ENCODE measurements around the gene PPIL6.
A peak's percentile ranks its signal among the peaks of the same experiment; 100 is the strongest.
"Not testable (repeated sequence)": the region's sequence is repeated elsewhere in the genome, so short reads cannot be mapped to it uniquely, and the experiment has no call there.

PPIL6 gene

DNA sequence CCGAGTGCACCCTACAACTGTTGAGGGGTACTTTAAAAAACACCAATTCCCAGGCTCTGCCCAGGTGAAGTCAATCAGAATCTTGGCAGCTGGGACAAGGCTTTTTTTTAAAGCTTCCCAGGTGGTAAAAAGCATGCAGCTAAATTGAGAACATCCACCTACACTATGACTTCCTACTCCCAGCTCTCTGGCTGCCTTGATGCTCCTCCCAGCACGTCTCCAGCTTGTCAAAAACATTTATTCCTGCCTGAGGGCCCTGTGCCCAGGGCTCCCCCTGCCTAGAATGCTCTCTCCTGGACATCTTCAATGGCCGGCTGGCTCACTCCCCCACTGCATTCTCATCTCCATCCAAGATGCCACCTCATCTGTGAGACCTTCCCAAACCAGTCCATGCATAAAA is 32.7 kb upstream of the PPIL6 start:
- peaks cover 83% of the 10 kb centered on the region for H3K36me3 Mint-ChIP-seq
- ATAC-seq, result no peak
- H3K27me3 Mint-ChIP-seq, result no peaks in the 10 kb centered on the region
- H3K9me3 Mint-ChIP-seq, result no peaks in the 10 kb centered on the region
- H3K4me3 Mint-ChIP-seq, result peak overlapping the region; percentile 49
- H3K27ac Mint-ChIP-seq, result peak overlapping the region; percentile 48
- H3K4me1 Mint-ChIP-seq, result peaks cover 62% of the 10 kb centered on the region

GRCh38 chr6:109472132-109472995 is 31.9 kb upstream of the PPIL6 start:
- Mint-ChIP-seq H3K4me1 (peaks cover 63% of the 10 kb centered on the region), H3K27ac (peak overlapping the region; percentile 48), H3K9me3 (no peaks in the 10 kb centered on the region), H3K27me3 (no peaks in the 10 kb centered on the region), H3K36me3 (peaks cover 85% of the 10 kb centered on the region), H3K4me3 (peak overlapping the region; percentile 49)
- ATAC-seq, result peak; percentile 92

DNA sequence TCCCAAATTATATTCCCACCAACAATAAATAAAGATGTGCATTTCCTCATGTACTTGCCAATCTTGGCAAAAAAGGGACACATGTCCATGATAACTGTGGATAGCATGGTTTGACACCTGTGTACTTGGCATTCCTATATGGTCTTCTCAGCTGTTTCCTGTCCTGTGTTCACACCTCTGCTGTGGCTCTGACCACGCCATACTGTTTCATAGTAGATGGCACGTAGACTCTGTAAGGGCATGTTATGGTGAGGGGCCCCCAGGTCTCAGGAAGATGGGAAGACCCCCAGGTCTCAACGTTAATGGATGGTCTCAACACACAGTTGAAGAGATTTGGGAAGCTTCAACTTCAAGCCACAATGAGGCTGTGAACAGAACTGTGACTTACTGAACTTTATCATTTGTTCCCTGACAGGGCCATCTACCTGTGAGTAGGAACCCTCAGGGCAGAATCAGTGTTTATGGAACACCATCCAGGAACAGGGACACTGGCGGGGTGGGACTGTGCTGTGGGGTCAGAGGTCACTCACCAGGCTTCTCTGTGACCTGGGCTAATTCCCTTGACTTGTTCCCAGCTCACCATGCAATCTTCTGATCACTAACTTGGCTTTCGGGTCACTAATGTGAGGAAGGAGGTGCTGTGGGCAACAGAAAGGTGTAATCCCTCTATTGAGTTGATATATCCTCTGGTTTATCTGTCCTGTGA is 30.8 kb upstream of the PPIL6 start:
- Mint-ChIP-seq H3K9me3 (no peaks in the 10 kb centered on the region), H3K36me3 (peaks cover 92% of the 10 kb centered on the region), H3K4me1 (peaks cover 64% of the 10 kb centered on the region), H3K27ac (peak overlapping the region; percentile 48), H3K4me3 (no peak overlapping the region), H3K27me3 (no peaks in the 10 kb centered on the region)
- ATAC-seq, result no peak

- H3K27ac Mint-ChIP-seq, result no peak overlapping the region
- peaks cover 62% of the 10 kb centered on the region for H3K4me1 Mint-ChIP-seq
- H3K4me3 Mint-ChIP-seq, result no peak overlapping the region
- no peaks in the 10 kb centered on the region for H3K9me3 Mint-ChIP-seq
- ATAC-seq, result no peak
- H3K27me3 Mint-ChIP-seq, result no peaks in the 10 kb centered on the region
- peaks cover 91% of the 10 kb centered on the region for H3K36me3 Mint-ChIP-seq
Observed at GRCh38 chr6:109469591-109470189, 29.3 kb upstream of the PPIL6 start.

- H3K27me3 Mint-ChIP-seq, result no peaks in the 10 kb centered on the region
Observed at GRCh38 chr6:109467696-109468095, 27.3 kb upstream of the PPIL6 start.

DNA sequence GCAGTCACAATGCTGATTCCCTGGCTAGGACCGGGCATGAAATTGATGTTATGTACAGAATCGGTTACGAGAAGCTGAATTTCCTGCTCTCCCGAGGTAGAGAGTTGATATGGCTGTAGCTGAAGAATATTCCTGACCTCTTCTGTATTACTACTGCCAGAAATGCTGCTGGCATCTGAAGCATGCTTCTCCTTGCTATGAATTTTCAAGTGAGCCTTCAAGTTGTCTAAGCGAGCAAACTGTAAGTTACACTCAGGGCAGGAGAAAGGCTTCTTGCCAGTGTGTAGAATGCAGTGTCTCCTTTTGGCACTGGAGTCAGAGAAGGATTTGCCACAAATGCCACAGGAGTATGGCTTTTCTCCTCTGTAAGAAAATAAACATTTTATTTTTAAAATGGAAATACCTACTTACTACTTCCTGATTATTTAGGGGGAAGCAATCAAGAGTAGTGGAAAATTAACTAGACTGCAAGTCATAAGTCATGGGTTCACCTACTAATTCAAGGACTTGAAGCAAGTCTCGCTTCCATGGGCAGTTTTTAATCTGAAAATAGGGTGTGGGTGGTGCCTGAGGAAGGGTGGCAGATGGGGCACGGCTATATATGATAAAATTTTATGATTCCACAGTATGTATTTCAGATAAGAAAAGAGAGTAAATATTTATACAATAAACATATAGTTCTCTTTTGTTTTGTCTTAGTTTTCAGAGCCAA is 25.9 kb upstream of the PPIL6 start:
- Mint-ChIP-seq H3K36me3 (peaks cover 86% of the 10 kb centered on the region), H3K4me1 (peaks cover 56% of the 10 kb centered on the region)

More at GRCh38 chr6:109467696-109468095, 27.3 kb upstream of the PPIL6 start:
- Mint-ChIP-seq H3K9me3 (no peaks in the 10 kb centered on the region), H3K27ac (peak overlapping the region; percentile 36), H3K4me3 (no peak overlapping the region), H3K36me3 (peaks cover 89% of the 10 kb centered on the region), H3K4me1 (peaks cover 59% of the 10 kb centered on the region)
- no peak for ATAC-seq

GRCh38 chr6:109465772-109466171 is 25.3 kb upstream of the PPIL6 start:
- H3K27me3 Mint-ChIP-seq, result no peaks in the 10 kb centered on the region
- H3K36me3 Mint-ChIP-seq, result peaks cover 86% of the 10 kb centered on the region
- ATAC-seq, result no peak
- no peak overlapping the region for H3K4me3 Mint-ChIP-seq
- peaks cover 51% of the 10 kb centered on the region for H3K4me1 Mint-ChIP-seq
- no peaks in the 10 kb centered on the region for H3K9me3 Mint-ChIP-seq
- H3K27ac Mint-ChIP-seq, result peak overlapping the region; percentile 65

More for the DNA sequence above, 25.9 kb upstream of the PPIL6 start:
- Mint-ChIP-seq H3K27me3 (no peaks in the 10 kb centered on the region), H3K27ac (peak overlapping the region; percentile 65), H3K4me3 (no peak overlapping the region), H3K9me3 (no peaks in the 10 kb centered on the region)
- ATAC-seq, result no peak

GRCh38 chr6:109461733-109462526 is 21.5 kb upstream of the PPIL6 start:
- no peaks in the 10 kb centered on the region for H3K27me3 Mint-ChIP-seq
- peaks cover 51% of the 10 kb centered on the region for H3K36me3 Mint-ChIP-seq
- no peak overlapping the region for H3K4me3 Mint-ChIP-seq
- peak overlapping the region; percentile 70 for H3K27ac Mint-ChIP-seq
- no peak for ATAC-seq
- H3K4me1 Mint-ChIP-seq, result peaks cover 69% of the 10 kb centered on the region
- no peaks in the 10 kb centered on the region for H3K9me3 Mint-ChIP-seq

GRCh38 chr6:109461205-109461604 is 20.8 kb upstream of the PPIL6 start:
- H3K9me3 Mint-ChIP-seq, H3K27ac Mint-ChIP-seq, H3K27me3 Mint-ChIP-seq, H3K4me3 Mint-ChIP-seq, ATAC-seq: not testable (repeated sequence)
- Mint-ChIP-seq H3K36me3 (peaks cover 44% of the 10 kb centered on the region), H3K4me1 (peaks cover 70% of the 10 kb centered on the region)

- no peaks in the 10 kb centered on the region for H3K27me3 Mint-ChIP-seq
- no peaks in the 10 kb centered on the region for H3K9me3 Mint-ChIP-seq
- ATAC-seq, result no peak
- no peak overlapping the region for H3K4me3 Mint-ChIP-seq
- peaks cover 63% of the 10 kb centered on the region for H3K4me1 Mint-ChIP-seq
- peak overlapping the region; percentile 96 for H3K27ac Mint-ChIP-seq
- H3K36me3 Mint-ChIP-seq, result peaks cover 35% of the 10 kb centered on the region
Observed at GRCh38 chr6:109460161-109460829, 19.9 kb upstream of the PPIL6 start.

DNA sequence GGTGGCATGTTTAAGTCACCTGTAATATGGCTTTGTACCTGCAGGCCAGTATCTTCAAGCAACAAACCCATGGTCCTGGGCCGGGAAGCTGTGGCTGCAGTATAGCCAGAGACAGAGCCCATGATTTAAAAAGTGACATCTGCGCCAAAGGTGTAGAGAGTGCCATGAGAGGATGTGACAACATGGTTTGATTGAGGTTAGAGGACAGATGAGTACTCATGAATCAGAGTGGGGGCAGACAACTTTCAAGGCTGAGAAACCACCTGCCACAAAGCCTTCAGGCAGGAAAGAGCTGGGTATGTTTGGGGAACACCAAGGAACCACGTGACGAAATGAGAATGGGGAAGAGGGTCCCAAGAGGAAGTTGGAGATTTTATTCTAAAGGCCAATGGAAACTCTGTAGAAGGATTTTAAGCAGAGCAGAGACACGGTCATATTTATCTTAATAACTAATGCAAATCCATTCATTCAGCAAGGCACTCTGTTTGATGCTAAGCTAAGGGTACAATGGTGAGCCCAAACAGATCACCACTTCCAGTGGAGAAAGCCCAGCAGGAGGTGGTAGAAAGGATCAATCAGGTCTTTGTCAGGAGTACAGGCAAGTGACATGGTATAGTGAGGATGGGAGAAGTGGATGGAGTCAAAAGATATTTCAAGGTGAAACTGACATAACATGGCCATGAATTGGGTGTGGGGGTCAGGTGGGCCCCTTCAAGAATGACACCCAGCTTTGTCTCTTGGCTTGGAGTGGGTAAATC is 18.5 kb upstream of the PPIL6 start:
- H3K27ac Mint-ChIP-seq, result peak overlapping the region; percentile 96
- peaks cover 25% of the 10 kb centered on the region for H3K36me3 Mint-ChIP-seq
- no peaks in the 10 kb centered on the region for H3K27me3 Mint-ChIP-seq
- H3K4me3 Mint-ChIP-seq, result peak overlapping the region; percentile 16
- no peaks in the 10 kb centered on the region for H3K9me3 Mint-ChIP-seq
- peaks cover 60% of the 10 kb centered on the region for H3K4me1 Mint-ChIP-seq
- ATAC-seq, result peak; percentile 46

- Mint-ChIP-seq H3K9me3 (no peaks in the 10 kb centered on the region), H3K36me3 (peaks cover 25% of the 10 kb centered on the region), H3K27ac (peak overlapping the region; percentile 96), H3K4me3 (peak overlapping the region; percentile 96), H3K27me3 (no peaks in the 10 kb centered on the region), H3K4me1 (peaks cover 73% of the 10 kb centered on the region)
- ATAC-seq, result no peak
Observed at GRCh38 chr6:109457562-109457996, 17.2 kb upstream of the PPIL6 start.

Measured in stimulated activated memory B cell treated with anti-CD40 and anti-IgM and Interleukin-4, amounts not matched to agents 10 μg/mL and 1 μg/mL and 100 μg/mL, for 72 hours (primary cell).